ENCODE data around the gene PLAU. TPM values are rescaled to one million over a fixed set of nuclear protein-coding genes. Genes with fewer than 3 reads are reported as not detected.
"Not testable (repeated sequence)": the region's sequence is repeated elsewhere in the genome, so short reads cannot be mapped to it uniquely, and the experiment has no call there.

Gene PLAU
- total and polyA plus RNA-seq, 2 donors: 3.8 to 20.3 TPM

DNA sequence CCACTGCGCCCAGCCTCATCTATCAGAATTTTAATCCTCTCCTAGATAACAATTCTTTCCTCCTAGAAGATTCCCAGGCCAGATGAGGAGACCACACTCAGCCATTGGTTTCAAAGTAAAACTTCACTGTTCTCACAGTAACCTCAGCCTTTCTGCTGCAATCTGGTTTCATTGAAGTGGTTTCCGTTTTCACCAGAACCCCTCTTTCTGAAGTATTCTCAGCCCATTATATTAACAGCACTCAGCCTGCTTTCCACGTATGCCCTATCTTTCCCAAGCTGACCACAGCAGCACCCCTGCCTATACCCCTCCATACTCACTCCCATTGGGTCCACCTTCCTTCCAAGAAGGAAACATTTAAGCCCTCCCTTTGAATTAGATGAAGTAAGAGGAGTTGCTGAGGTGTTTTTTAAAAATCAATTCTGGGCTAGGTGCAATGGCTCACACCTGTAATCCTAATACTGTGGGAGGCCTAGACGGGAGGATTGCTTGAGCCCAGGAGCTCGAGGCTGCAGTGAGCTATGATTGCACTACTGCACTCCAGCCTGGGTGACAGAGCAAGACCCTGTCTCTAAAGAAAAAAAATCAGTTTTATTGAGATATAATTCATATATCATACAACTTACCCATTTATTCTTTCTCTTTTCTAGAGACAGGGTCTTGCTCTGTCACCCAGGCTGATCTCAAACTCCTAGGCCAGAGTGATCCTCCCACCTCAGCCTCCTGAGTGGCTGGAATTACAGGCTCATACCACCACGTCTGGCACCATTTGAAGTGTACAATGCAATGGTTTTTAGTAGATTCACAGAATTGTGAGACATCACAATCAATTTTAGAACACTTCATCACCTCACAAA is 11.3 kb downstream of the PLAU start:
- Histone ChIP-seq H3K9me3 (ENCODE audit: control insufficient read depth in 2 of 2, insufficient read depth in 1 of 2, low read length in 1 of 2) (no peaks in the 10 kb centered on the region), H3K27ac (ENCODE audit: low read depth in 1 of 2, low read length in 1 of 2) (no peak overlapping the region), H3K27me3 (ENCODE audit: control insufficient read depth in 2 of 2, insufficient read depth in 1 of 2, low read length in 1 of 2) (peaks cover 14 to 71% of the 10 kb centered on the region in 2 donors), H3K36me3 (ENCODE audit: control insufficient read depth in 2 of 2, insufficient read depth in 2 of 2, low read length in 1 of 2) (no peaks in the 10 kb centered on the region), H3K4me1 (ENCODE audit: control insufficient read depth in 2 of 2, insufficient read depth in 2 of 2, low read length in 2 of 2) (peaks cover 3 to 22% of the 10 kb centered on the region in 2 donors), H3K4me3 (ENCODE audit: low read length in 2 of 2) (no peak overlapping the region)
- 30% methylated on average over 6 of the region's 6 CpGs for WGBS
- peak in 4 of 9 donors; percentile 28 to 77 (median 46) for DNase-seq (ENCODE audit: low read depth in 6 of 9, low spot score in 9 of 9)

DNA sequence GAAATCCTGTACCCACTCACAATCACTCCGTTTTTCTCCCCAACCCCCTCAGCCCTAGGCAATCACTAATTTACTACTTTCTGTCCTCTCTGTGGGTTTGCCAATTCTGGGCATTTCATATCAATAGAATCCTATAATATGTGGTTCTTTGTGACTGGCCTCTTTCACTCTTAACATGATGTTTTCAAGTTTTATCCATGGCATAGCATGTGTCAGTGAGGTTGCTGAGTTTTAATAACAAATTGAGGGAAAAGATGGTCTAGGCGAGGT is 11.9 kb downstream of the PLAU start:
- H3K27me3 ChIP-seq (ENCODE audit: control insufficient read depth in 2 of 2, insufficient read depth in 1 of 2, low read length in 1 of 2): peaks cover 14 to 74% of the 10 kb centered on the region in 2 donors
- H3K4me1 ChIP-seq (ENCODE audit: control insufficient read depth in 2 of 2, insufficient read depth in 2 of 2, low read length in 2 of 2): peaks cover 3 to 22% of the 10 kb centered on the region in 2 donors
- H3K36me3 ChIP-seq (ENCODE audit: control insufficient read depth in 2 of 2, insufficient read depth in 2 of 2, low read length in 1 of 2): no peaks in the 10 kb centered on the region
- no peak overlapping the region for H3K4me3 ChIP-seq (ENCODE audit: low read length in 2 of 2)
- no peaks in the 10 kb centered on the region for H3K9me3 ChIP-seq (ENCODE audit: control insufficient read depth in 2 of 2, insufficient read depth in 1 of 2, low read length in 1 of 2)
- no peak overlapping the region for H3K27ac ChIP-seq (ENCODE audit: low read depth in 1 of 2, low read length in 1 of 2)
- 77% methylated on average over 2 of the region's 2 CpGs for WGBS
- no peak for DNase-seq (ENCODE audit: low read depth in 6 of 9, low spot score in 9 of 9)

DNA sequence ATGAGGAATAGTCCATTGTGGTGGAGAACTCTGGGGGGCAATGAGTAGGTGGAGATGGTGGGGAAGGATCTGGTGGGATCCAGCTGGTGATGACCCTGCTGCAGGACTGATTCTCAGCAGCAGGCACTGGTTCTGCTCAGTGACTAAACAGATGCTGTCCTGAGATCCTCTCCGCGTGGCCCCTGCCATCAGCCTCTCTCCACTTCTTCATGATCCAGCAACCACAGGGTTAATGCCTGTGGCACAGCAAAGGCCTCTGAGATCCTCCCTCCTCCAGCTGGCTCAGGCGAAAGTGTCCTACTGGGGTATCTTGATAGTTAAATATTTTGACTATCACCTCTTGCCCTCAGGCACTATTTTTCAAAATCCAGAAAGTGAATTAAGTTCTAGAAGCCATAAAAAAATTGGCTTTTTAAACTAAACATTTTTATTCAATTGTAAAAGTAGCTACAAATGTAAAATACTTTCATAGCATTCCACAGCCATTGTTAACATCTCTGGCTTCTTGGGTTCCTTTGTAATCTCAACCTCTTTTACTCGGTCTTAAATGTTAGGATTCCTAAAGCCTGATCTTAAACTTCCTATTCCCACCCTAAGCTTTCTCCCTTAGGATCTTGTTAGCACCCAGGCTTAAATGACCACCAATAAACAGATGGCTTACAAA is 13.1 kb downstream of the PLAU start:
- Histone ChIP-seq H3K4me1 (ENCODE audit: control insufficient read depth in 2 of 2, insufficient read depth in 2 of 2, low read length in 2 of 2) (peaks cover 3 to 22% of the 10 kb centered on the region in 2 donors), H3K4me3 (ENCODE audit: low read length in 2 of 2) (no peak overlapping the region), H3K27me3 (ENCODE audit: control insufficient read depth in 2 of 2, insufficient read depth in 1 of 2, low read length in 1 of 2) (peaks cover 14 to 68% of the 10 kb centered on the region in 2 donors), H3K36me3 (ENCODE audit: control insufficient read depth in 2 of 2, insufficient read depth in 2 of 2, low read length in 1 of 2) (no peaks in the 10 kb centered on the region), H3K27ac (ENCODE audit: low read depth in 1 of 2, low read length in 1 of 2) (no peak overlapping the region), H3K9me3 (ENCODE audit: control insufficient read depth in 2 of 2, insufficient read depth in 1 of 2, low read length in 1 of 2) (no peaks in the 10 kb centered on the region)
- DNase-seq (ENCODE audit: low read depth in 6 of 9, low spot score in 9 of 9): no peak
- 59% methylated on average over 4 of the region's 4 CpGs for WGBS

DNA sequence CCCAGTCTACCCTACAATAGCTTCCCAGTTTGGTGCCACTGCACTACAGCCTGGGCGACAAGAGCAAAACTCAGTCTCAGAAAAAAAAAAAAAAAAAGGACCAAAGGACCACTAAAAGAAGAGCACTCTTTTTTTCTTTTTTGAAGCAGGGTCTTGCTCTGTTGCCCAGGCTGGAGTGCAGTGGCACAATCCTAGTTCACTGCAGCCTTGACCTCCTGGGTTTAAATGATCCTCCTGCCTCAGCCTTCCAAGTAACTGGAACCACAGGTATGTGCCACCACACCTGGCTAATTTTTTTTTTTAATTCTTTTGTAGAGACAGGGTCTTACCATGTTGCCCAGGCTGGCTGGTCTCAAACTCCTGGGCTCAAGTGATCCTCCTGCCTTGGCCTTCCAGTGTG is 14.0 kb downstream of the PLAU start:
- 58% methylated on average over 1 of the region's 1 CpG for WGBS
- Histone ChIP-seq H3K4me3 (ENCODE audit: low read length in 2 of 2) (no peak overlapping the region), H3K4me1 (ENCODE audit: control insufficient read depth in 2 of 2, insufficient read depth in 2 of 2, low read length in 2 of 2) (peaks cover 3 to 21% of the 10 kb centered on the region in 2 donors), H3K36me3 (ENCODE audit: control insufficient read depth in 2 of 2, insufficient read depth in 2 of 2, low read length in 1 of 2) (no peaks in the 10 kb centered on the region), H3K9me3 (ENCODE audit: control insufficient read depth in 2 of 2, insufficient read depth in 1 of 2, low read length in 1 of 2) (no peaks in the 10 kb centered on the region), H3K27me3 (ENCODE audit: control insufficient read depth in 2 of 2, insufficient read depth in 1 of 2, low read length in 1 of 2) (peaks cover 12 to 60% of the 10 kb centered on the region in 2 donors), H3K27ac (ENCODE audit: low read depth in 1 of 2, low read length in 1 of 2) (no peak overlapping the region)
- no peak for DNase-seq (ENCODE audit: low read depth in 6 of 9, low spot score in 9 of 9)

DNA sequence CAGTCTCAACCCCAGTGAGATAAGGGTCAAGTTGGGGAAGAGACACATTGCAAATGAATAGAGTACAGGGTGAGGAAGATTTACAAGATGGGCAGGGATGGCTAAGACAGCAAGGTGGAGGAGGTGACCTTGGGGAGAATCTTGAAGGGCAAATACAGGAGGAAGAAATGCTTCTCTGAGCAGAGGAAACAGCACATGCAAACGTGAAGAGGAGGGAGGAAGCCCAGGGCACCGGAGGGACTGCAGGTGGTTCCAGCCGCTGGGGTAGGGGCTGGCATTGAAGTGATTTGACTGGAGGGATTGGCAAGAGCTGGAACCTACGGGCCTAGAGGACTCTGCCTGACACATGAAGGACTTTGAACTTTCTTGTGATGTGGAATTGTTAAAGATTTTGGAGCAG is 14.6 kb downstream of the PLAU start:
- no peak for DNase-seq (ENCODE audit: low read depth in 6 of 9, low spot score in 9 of 9)
- WGBS: 18% methylated on average over 4 of the region's 4 CpGs

DNA sequence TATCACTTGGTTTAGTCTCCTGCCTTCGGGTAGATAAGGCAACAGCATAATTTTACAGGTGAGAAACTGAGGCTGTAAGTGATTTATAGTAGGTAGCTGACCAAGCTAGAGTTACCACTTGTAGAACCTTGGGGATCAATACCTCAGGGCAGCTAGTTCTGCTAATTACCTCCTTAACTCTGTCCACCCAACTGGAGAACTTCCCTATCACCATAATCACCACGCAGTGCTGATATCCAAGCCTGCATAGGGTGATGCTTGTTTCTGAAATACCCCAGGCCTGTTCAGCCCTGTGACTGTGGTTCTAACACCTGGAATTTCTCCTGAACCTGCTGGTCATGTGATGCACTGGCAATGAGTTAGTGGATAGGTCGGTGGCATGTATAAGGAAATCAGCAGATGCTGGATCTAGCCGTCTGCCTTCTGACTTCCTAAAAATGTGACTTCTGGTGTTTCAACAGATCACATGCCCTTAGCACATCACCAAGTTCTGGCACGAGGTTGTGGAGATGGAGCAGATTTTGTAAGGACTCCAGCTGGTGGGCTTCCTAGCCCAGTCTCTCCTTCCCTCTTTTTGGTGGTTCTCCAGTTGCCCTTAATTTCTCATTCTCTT is 15.3 kb downstream of the PLAU start:
- Histone ChIP-seq H3K27me3 (ENCODE audit: control insufficient read depth in 2 of 2, insufficient read depth in 1 of 2, low read length in 1 of 2) (peaks cover 12 to 52% of the 10 kb centered on the region in 2 donors), H3K9me3 (ENCODE audit: control insufficient read depth in 2 of 2, insufficient read depth in 1 of 2, low read length in 1 of 2) (no peaks in the 10 kb centered on the region), H3K27ac (ENCODE audit: low read depth in 1 of 2, low read length in 1 of 2) (peak overlapping the region in 1 of 2 donors; percentile 13), H3K36me3 (ENCODE audit: control insufficient read depth in 2 of 2, insufficient read depth in 2 of 2, low read length in 1 of 2) (no peaks in the 10 kb centered on the region), H3K4me3 (ENCODE audit: low read length in 2 of 2) (no peak overlapping the region), H3K4me1 (ENCODE audit: control insufficient read depth in 2 of 2, insufficient read depth in 2 of 2, low read length in 2 of 2) (peaks cover 3 to 20% of the 10 kb centered on the region in 2 donors)
- WGBS: 55% methylated on average over 5 of the region's 5 CpGs
- no peak for DNase-seq (ENCODE audit: low read depth in 6 of 9, low spot score in 9 of 9)

More for the DNA sequence above, 14.6 kb downstream of the PLAU start:
- no peaks in the 10 kb centered on the region for H3K9me3 ChIP-seq (ENCODE audit: control insufficient read depth in 2 of 2, insufficient read depth in 1 of 2, low read length in 1 of 2)
- no peak overlapping the region for H3K27ac ChIP-seq (ENCODE audit: low read depth in 1 of 2, low read length in 1 of 2)
- peaks cover 3 to 18% of the 10 kb centered on the region in 2 donors for H3K4me1 ChIP-seq (ENCODE audit: control insufficient read depth in 2 of 2, insufficient read depth in 2 of 2, low read length in 2 of 2)
- peaks cover 12 to 56% of the 10 kb centered on the region in 2 donors for H3K27me3 ChIP-seq (ENCODE audit: control insufficient read depth in 2 of 2, insufficient read depth in 1 of 2, low read length in 1 of 2)
- no peak overlapping the region for H3K4me3 ChIP-seq (ENCODE audit: low read length in 2 of 2)
- H3K36me3 ChIP-seq (ENCODE audit: control insufficient read depth in 2 of 2, insufficient read depth in 2 of 2, low read length in 1 of 2): no peaks in the 10 kb centered on the region

DNA sequence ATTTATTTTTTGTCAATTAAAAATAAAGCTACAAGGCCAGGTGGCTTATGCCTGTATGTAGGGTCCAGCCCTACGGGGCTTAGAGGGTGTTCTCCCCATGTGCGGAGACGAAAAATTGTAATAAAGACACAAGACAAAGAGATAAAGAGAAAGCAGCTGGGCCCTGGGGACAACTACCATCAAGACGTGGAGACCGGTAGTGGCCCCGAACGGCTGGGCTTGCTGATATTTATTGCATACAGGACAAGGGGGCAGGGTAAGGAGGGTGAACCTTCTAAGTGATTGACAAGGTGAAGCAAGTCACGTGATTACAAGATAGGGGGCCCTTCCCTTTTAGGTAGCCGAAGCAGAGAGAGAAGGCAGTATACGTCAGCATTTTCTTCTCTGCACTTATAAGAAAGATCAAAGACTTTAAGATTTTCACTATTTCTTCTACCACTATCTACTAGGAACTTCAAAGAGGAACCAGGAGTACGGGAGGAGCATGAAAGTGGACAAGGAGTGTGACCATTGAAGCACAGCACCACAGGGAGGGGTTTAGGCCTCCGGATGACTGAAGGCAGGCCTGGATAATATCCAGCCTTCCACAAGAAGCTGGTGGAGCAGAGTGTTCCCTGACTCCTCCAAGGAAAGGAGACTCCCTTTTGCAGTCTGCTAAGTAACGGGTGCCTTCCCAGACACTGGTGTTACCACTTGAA is 19.8 kb downstream of the PLAU start:
- not testable (repeated sequence) for H3K36me3 ChIP-seq (ENCODE audit: control insufficient read depth in 2 of 2, insufficient read depth in 2 of 2, low read length in 1 of 2); DNase-seq (ENCODE audit: low read depth in 6 of 9, low spot score in 9 of 9); H3K27ac ChIP-seq (ENCODE audit: low read depth in 1 of 2, low read length in 1 of 2); H3K9me3 ChIP-seq (ENCODE audit: control insufficient read depth in 2 of 2, insufficient read depth in 1 of 2, low read length in 1 of 2); H3K4me3 ChIP-seq (ENCODE audit: low read length in 2 of 2)
- Histone ChIP-seq H3K27me3 (ENCODE audit: control insufficient read depth in 2 of 2, insufficient read depth in 1 of 2, low read length in 1 of 2) (peaks cover 4 to 17% of the 10 kb centered on the region in 2 donors), H3K4me1 (ENCODE audit: control insufficient read depth in 2 of 2, insufficient read depth in 2 of 2, low read length in 2 of 2) (peaks cover 0 to 17% of the 10 kb centered on the region in 2 donors)
- WGBS: 84% methylated on average over 13 of the region's 13 CpGs

DNA sequence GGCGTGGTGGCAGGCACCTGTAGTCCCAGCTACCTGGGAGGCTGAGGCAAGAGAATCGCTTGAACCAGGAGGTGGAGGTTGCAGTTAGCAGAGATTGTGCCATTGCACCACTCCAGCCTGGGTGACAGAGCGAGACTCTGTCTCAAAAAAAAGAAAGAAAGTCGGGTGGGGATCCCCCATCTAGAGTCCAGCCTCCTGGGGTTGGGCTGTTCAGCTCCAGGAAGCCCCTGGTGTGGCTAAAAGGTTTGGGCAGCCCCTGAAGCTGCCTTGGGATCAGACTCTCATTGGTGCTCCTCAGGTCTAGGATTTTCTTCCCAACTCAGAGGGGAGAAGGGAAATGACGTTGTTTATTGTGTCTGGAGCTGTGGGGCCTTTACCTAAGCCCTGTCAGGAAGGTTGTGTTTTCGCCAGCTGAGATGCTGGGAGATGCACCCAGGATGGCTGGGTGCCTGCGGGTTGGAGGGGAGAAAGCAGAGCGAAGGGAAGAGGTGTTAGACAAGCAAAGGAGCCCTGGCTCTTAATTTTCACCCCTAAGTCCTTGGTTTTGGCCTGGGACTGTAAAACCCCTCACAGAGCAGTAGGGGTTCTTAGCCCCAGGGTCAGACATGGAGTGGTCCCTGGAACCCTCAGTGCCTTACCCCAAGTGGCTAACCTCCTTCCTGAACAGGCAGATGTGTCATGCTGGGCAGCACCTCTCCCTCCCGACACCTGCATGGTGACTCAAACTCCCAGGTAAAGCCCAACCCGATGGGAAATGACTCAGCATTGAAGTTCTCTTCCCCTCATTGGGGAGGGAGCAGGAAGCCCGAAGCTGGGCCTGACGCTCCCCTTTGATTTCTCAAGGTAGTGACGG is 21.1 kb downstream of the PLAU start:
- Histone ChIP-seq H3K4me3 (ENCODE audit: low read length in 2 of 2) (no peak overlapping the region), H3K27me3 (ENCODE audit: control insufficient read depth in 2 of 2, insufficient read depth in 1 of 2, low read length in 1 of 2) (peaks cover 0 to 7% of the 10 kb centered on the region in 2 donors), H3K36me3 (ENCODE audit: control insufficient read depth in 2 of 2, insufficient read depth in 2 of 2, low read length in 1 of 2) (no peaks in the 10 kb centered on the region), H3K9me3 (ENCODE audit: control insufficient read depth in 2 of 2, insufficient read depth in 1 of 2, low read length in 1 of 2) (no peaks in the 10 kb centered on the region), H3K4me1 (ENCODE audit: control insufficient read depth in 2 of 2, insufficient read depth in 2 of 2, low read length in 2 of 2) (peaks cover 0 to 14% of the 10 kb centered on the region in 2 donors), H3K27ac (ENCODE audit: low read depth in 1 of 2, low read length in 1 of 2) (peak overlapping the region in 1 of 2 donors; percentile 64)
- WGBS: 61% methylated on average over 13 of the region's 13 CpGs
- peak in 1 of 9 donors; percentile 47 for DNase-seq (ENCODE audit: low read depth in 6 of 9, low spot score in 9 of 9)

Measured in thymus (tissue), 11 donors.